Measurements from ENCODE around the gene GTPBP1.

The GTPBP1 gene

GRCh38 chr22:38704654-38705234, 1.0 kb upstream of the GTPBP1 start:
- DNase-seq (ENCODE audit: low read depth) = no peak

DNA sequence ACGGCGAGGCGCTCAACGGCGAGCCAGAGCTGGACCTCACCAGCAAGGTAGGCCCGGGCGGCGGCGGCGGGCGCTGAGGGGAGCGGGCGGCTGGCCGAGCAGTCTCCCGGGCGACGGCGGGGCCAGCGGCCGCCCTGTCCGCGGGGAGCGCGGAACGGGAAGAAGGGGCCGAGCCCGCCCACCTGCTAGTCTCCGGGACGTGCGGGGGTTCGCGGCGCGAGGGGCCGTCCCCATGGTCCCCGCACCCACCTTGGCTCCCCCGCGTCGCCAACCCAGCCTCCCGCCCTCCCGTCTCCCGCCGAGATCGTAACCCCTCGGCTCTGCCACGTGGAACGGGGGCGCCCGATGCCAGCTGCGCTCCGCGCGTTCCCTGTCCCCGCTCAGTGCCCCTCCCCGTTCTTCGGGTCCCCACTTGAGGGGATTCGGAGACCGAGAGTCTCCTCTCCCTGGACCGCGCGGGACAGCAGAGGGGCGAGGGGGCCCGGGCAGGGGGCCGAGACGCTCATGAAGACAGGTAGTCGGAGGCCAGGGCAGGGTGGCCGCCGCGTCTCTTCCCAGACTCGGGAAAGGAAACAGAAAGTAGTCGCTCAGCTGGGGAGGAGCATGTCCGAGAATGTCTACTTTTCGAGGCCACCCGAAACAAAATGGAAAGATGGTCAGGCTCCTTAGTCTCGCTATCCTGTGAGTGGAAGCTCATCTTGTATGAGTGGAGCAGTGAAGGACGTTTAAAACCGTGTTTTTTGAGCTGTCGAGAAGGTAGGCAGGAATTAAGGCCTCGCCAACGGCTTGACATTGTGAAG, 557 bp downstream of the GTPBP1 start:
- DNase-seq (ENCODE audit: low read depth) = peak; percentile 29

GRCh38 chr22:38706901-38707195, 1.1 kb downstream of the GTPBP1 start:
- DNase-seq (ENCODE audit: low read depth) = no peak

- no peak for DNase-seq (ENCODE audit: low read depth)
Measured at GRCh38 chr22:38707346-38707745, 1.6 kb downstream of the GTPBP1 start.

DNA sequence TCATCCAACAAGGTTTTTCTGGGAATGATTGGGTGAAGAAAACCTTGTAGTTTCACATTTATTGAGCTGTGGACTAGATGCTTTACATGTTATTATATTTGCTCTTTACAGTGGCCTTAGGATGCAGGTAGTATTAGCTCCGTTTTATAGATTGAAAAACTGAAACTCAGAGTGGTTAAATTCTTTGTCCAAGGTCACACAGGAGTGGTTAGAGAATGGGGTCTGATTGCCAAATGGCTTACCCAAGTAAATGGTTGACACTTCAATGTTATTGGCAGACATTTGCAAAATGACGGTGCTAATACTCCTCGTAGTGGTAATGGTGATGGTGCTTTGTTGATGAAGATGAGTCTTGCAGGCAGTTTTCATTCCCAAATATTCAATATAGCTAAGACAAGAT, 2.2 kb downstream of the GTPBP1 start:
- DNase-seq (ENCODE audit: low read depth) = no peak

DNA sequence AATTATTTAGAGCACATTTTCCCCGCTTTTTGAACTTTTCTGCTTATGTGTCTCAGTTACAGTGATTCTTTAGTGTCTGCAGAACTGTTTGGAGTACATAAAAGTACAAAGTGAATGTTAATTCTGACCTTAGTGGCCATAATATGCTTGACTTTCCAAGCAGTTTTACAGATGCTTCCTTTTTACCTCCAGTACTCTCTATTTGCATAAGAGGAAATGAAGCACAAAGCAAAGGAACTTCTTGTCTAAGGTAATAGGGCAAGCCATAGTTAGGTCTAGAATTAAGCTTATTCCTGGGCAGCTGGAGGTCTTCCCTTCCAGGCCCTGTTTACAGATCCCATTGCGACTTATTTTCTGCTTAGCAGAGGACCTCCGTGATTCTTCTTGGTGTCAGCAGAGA, 3.6 kb downstream of the GTPBP1 start:
- DNase-seq (ENCODE audit: low read depth) = no peak

- no peak for DNase-seq (ENCODE audit: low read depth)
Measured at GRCh38 chr22:38710351-38710750, 4.6 kb downstream of the GTPBP1 start.

GRCh38 chr22:38710866-38711265, 5.1 kb downstream of the GTPBP1 start:
- DNase-seq (ENCODE audit: low read depth) = no peak

DNA sequence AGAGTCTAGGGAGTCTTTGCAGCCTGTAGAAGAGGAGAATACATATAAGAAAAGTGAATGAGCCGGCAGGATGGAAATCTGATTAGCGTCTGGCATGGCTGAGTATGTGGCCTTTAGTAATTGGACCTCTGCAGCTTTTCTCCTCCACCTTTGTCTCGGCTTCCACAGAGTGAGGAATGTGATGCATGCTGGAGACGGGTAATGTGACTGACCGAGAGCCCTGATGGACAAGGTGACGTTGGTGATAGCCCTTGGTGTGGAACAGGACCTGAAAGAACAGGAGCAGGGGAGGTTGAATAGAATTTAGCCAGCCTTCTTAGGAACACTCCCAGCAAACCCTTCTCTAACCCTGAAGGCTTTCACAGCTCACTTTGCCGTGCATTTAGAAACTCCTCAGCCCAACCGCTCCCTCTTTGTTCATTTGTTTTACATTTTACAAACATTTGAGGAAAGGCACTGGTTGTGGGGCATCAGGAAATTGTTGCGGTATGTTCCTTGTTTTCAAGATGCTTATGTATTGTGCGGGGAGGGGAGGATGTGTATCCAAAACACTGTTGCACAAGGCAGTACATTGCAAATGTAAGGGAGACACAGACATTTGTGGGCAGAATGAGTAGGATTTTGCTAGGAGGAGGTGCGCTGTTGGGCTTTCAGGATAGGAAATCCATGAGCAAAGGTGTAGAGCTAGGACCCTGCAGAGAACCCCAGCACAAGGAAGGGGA, 6.9 kb downstream of the GTPBP1 start:
- DNase-seq (ENCODE audit: low read depth) = no peak

- DNase-seq (ENCODE audit: low read depth) = no peak
Measured at GRCh38 chr22:38713921-38714320, 8.2 kb downstream of the GTPBP1 start.

- DNase-seq (ENCODE audit: low read depth) = no peak
Measured at GRCh38 chr22:38715176-38715764, 9.5 kb downstream of the GTPBP1 start.

DNA sequence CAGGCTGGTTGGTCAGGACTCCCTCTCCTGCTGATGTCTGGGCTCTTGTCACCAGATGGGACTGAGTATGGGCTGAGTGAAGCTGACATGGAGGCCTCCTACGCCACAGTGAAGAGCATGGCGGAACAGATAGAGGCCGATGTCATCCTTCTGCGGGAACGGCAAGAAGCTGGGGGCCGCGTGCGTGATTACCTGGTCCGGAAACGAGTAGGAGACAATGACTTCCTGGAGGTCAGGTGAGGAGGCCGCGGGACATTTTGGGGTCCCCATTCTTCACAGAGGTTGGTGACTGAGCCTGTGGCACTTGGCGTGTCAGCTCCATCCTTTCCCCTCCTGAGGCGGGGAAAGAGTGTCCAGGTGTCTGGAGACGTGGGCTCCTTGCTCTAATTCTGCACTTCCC, 10.1 kb downstream of the GTPBP1 start:
- DNase-seq (ENCODE audit: low read depth) = no peak

DNA sequence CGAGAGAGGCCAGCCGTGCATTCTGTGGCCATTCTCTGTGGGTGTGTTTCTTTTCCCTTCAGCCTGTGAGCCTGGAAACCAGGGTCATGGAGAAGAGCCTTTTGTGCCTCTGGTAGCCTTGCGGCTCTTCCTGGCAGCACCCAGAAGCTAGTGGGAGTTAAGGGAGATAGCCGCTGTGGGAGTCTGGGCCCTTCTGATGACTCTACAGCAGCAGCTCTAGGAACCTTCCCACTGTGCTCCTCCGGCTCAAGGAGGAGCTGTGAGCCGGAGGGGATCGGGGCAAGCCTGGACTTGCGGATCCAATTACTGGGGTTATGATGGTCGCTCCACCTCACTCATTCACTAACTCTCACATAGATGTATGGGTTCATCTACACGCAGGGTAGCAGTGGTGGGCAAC, 10.5 kb downstream of the GTPBP1 start:
- DNase-seq (ENCODE audit: low read depth) = no peak

DNA sequence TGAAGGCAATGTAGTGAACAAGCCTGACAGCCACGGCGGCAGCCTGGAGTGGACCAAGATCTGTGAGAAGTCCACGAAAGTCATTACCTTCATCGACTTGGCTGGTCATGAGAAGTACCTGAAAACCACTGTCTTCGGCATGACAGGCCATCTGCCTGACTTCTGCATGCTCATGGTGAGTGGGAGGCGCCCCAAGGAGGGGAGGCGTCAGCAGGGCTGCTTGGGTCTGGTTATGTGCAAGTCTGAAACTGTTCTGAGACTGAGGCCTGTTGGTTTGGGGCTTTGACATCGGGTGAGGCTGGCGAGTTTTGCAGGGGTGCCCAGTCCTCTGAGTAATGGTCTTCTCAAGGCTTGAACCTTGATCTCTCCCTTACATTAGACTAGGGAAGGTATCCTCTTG, 11.1 kb downstream of the GTPBP1 start:
- DNase-seq (ENCODE audit: low read depth) = no peak

DNA sequence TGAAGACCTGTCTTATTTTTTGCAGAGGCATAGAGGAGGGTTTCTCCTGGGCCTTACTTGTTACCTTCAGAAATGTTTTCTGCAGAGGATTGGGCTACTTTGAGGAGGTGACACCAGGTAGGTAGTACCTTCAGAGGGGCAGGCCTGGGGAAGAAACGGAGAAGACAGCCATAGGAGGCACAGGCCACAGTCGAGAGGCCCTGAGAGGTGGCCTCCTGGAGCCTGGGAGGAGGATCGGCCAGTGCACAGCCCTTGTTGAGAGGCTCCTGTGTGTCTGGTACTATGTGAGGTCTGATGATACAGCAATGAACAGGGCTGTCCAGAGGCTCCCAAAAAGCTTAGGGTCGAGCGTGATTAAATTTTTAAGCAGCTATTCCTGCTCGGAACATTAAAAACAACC, 11.5 kb downstream of the GTPBP1 start:
- DNase-seq (ENCODE audit: low read depth) = no peak

- DNase-seq (ENCODE audit: low read depth) = no peak
Measured at GRCh38 chr22:38718414-38718813, 12.7 kb downstream of the GTPBP1 start.

DNA sequence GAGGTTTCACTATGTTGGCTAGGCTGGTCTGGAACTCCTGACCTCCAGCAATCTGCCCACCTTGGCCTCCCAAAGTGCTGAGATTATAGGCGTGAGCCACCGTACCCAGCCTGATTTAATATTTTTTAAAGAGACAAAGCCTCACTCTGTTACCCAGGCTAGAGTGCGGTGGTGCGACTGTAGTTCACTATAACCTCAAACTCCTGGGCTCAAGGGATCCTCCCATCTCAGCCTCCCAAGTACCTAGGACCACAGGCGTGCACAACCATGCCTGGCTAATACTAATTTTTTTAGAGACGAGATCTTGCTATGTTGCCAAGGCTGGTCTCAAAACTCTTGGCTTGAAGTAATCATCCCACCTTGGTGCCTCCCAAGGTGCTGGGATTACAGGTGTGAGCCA, 13.5 kb downstream of the GTPBP1 start:
- DNase-seq (ENCODE audit: low read depth) = no peak

- no peak for DNase-seq (ENCODE audit: low read depth)
Measured at GRCh38 chr22:38720350-38720749, 14.6 kb downstream of the GTPBP1 start.

- DNase-seq (ENCODE audit: low read depth) = no peak
Measured at GRCh38 chr22:38721551-38721950, 15.8 kb downstream of the GTPBP1 start.

GRCh38 chr22:38724176-38724575, 18.4 kb downstream of the GTPBP1 start:
- DNase-seq (ENCODE audit: low read depth) = no peak

DNA sequence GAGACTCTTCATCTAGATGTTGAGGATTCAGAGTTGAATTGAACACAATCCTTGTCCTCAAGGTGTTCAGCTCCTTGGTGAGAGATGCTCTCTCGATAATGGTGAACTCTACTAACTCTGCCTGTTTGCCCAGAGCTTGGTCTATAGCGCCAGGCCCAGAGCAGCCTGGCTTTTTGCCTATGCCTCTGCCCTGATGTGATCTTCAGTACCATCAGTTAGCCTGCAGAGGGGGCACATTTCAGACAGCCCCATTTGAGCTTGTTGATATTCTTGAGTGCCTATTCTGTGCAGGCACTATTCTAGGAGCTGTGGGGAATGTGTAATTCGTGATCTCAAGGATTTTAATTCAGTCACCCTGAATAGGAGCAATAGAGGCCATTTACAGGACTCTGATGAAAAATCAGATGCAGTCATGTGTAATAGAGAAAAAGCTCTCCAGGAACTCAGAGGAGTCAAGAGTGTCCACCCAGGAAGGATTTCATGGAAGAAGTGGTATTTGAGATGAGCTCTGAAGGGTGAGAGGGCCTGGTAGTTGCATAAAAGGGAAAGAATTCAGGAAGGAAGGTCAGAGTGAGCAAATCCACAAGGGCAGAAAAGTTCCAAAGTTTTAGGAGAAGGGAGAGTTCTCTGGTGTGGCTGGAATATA, 19.3 kb downstream of the GTPBP1 start:
- DNase-seq (ENCODE audit: low read depth) = no peak

GRCh38 chr22:38725900-38726655, 20.3 kb downstream of the GTPBP1 start:
- no peak for DNase-seq (ENCODE audit: low read depth)

Data from stimulated activated CD8-positive, alpha-beta memory T cell treated with anti-CD3 and anti-CD28 coated beads, Interleukin-12 subunit alpha, Interleukin-12 subunit beta, amount 100 ng/mL, for 4 hours (primary cell).